DMS53 (cell line): Measurements from ENCODE around the gene NCEH1.
"Not testable (repeated sequence)": the region's sequence is repeated elsewhere in the genome, so short reads cannot be mapped to it uniquely, and the experiment has no call there.

Experiments used
- DNase-seq: peaks from one replicate; lab custom pipeline; 2025; lab: John Stamatoyannopoulos, UW

Gene NCEH1

DNA sequence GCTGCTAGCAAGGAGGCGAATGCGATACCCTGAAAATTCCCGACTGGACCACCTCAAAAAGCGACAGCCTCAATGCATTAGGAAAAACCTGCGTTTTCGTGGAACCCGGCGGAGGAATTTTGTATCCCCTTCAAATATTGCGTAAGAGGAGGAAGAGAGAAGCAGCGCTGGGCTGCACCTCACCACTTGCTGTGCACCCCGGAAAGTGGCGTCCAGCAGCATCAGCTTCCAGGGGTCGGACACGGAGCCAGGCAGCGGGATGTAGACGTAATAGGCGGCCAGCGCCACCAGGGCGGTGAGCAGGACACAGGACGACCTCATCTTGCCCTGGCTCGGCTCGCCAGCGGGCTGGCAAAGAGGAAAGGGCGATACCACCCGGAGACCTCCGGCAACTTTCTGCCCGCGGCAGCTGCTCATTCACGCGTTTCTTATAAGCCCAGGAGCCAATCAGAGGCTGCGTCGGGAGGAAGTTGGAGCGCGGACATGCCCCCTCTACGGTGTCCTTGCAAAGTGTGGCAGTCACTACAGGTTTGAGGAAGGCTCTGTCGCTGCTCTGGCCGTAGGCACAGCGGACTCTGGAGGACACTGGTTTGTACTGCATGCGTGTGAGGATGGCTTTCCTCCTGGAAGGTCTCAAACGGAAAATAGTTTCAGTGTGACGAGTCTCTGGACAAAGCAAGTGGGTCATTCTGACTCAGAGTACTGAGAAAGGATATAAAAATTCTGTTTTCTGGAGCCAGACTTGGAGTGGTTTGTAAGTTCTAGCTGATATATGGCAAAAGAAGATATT, at the start of gene NCEH1:
Gene NCEH1, minus strand, starts transcription at position 404 of the 790 bp plus-strand sequence. Its CDS starts 83 bp downstream, at position 321.
- DNase-seq, result peak; percentile 95

GRCh38 chr3:172760416-172760815, 49.5 kb upstream of the NCEH1 start:
- DNase-seq, result not testable (repeated sequence)

DNA sequence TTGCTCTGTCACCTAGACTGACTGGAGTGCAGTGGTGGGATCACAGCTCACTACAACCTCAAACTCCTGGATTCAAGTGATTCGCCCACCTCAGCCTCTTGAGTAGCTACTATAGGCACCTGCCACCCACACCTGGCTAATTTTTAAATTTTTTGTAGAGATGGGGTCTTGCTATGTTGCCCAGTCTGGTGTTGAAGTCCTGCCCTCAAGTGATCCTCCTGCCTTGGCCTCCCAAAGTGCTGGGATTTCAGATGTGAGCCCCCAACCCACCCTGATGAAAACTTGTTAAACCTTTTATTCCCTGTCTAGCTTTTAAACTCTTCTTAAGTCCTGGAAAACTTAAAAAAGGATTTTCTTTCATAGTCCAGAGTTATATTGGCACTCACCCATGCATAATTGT, 42.3 kb upstream of the NCEH1 start:
- no peak for DNase-seq

GRCh38 chr3:172752651-172753050, 41.8 kb upstream of the NCEH1 start:
- DNase-seq, result no peak

DNA sequence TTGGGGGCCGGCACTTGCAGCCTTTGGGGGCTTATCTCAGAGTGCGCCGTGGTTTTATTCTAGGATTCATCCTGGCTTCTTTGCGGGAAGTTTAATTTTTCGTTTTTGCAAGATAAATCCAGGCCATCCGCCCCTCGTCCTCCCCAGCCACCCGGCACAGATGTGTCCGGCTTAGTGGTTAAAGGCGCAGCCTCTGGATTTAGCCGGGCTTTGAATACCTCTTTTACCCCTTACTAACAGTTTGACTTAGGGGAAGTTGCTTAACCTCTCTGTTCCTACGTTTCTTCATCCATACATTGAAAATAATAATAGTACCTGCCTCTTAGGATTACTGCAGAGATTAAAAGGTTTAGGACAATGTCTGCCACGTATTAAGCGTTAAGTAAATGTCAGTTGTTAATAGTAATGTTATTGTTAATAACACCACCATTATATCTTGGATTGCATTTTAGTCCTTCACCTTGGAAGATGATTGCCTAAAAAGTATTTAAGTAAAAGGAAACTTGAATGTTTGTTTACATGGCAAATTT, 40.4 kb upstream of the NCEH1 start:
- DNase-seq, result peak; percentile 30

DNA sequence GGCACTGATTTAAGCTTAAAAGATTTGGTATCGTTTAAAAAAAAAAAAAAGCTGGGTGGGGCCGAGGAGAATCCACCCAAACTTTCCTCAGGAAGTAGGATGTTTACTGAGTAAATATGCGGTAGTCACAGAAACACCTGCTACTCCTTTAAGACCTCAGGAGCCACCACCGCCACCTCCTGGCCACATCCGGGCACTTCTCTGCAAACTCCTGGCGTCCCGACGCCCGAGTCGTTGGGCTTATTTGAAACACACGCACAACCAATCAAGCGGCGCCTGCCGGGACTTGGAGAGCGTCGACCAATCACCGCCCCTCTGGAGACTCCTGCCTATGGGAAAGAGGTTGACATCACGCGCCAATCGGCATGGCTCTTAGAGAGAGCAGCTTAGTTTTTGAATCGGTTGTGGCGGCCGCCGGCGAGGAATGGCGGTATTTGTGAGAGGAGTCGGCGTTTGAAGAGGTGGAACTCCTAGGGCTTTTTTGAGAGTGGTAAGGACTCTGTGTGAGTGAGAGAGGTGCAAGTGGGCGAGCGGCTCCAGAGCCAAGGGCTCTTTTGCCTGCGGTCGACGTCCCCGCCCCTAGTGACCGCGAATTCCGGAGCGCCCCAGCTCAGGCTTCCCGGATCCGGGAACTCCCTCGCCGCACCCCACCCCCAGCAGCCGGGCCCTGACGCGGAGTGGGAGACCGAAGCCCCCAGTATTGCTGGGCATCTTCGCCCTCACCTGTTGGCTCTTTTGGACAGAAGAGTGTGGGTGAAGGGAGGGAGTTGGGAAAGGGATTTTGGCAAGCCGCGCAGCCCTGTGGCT, 39.7 kb upstream of the NCEH1 start, which contains the start of gene ECT2:
Gene ECT2, plus strand, starts transcription at position 359 of the 807 bp plus-strand sequence. CDS start 3,805 bp downstream, outside the sequence.
- DNase-seq, result peak; percentile 99

GRCh38 chr3:172750069-172750367, 39.2 kb upstream of the NCEH1 start:
- DNase-seq, result peak; percentile 76

- peak; percentile 89 for DNase-seq
These were observed 38.5 kb upstream of the NCEH1 start for GRCh38 chr3:172749230-172749965.

- no peak for DNase-seq
These were observed 35.6 kb upstream of the NCEH1 start for GRCh38 chr3:172746475-172746874.

- DNase-seq, result peak; percentile 12
These were observed 28.6 kb upstream of the NCEH1 start for GRCh38 chr3:172739462-172739861.

- no peak for DNase-seq
These were observed 24.1 kb upstream of the NCEH1 start for GRCh38 chr3:172735014-172735413.

GRCh38 chr3:172726380-172726779, 15.5 kb upstream of the NCEH1 start:
- DNase-seq, result no peak

DNA sequence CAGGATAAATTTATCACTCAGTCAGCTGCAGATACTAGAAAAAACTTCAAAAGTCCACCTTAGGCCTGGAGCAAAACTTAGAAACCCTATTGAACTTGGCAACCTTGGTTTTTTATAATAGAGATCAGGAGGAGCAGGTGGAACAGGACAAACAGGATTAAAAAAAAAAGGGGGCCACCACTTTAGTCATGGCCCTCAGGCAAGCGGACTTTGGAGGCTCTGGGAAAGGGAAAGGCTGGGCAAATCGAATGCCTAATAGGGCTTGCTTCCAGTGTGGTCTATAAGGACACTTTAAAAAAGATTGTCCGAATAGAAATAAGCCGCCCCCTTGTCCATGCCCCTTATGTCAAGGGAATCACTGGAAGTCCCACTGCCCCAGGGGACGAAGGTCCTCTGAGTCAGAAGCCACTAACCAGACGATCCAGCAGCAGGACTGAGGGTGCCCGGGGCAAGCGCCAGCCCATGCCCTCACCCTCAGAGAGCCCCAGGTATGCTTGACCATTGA, 11.7 kb upstream of the NCEH1 start:
- DNase-seq, result not testable (repeated sequence)

GRCh38 chr3:172717493-172718088, 6.7 kb upstream of the NCEH1 start:
- DNase-seq, result peak; percentile 9

DNA sequence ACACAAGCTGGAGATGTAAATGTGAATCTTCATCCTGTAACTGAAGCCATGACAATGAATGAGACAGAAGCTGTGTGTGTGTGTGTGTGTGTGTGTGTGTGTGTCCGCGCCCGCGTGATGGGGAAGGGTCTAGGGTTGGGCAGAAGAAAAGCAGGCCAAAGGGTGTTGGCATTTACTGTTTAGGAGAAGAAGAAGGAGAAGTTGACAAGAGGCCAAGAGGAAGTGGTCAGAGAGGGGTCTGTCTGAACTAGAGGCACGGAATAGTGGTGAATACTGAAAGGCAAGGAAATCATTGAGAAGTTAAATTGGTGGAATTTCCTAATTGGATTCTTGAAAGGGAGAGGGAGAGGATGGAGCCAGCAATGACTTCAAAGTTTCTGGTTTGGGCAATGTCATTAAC, 5.6 kb upstream of the NCEH1 start:
- DNase-seq, result no peak

DNA sequence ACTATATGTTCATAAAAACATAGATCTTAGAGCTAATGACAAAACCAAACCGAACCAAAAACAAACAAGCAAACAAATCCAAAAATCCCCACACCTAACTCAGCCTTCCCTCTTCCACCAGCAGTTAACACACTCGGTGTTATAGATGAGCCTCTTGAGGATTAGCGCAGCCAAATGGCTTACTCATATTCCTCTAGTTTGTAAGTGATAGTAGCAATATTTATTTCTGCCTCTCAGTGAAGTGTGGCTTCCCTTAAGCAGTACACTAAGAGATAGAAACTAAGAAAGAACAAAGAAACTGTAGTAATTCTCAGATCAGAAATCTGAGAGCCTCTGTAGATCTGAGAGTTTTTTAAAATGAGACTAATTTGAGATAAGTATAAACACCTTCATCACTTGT, 2.4 kb upstream of the NCEH1 start:
- DNase-seq, result no peak

DNA sequence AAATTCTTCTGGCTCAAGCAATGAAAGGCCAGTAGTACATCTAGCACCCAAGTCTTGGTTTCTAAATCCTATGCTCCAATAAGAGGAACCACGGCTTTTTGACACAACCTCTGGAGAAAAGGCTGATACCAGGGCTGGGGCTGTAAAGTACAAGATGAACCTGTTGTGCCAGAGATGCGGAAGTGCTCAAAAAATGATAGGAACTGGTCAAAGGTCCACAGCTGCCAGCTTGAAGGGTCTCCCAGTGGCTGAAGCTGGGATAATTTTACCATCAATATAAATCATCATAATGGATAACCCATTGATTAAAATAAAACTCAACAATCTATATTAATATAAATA, 558 bp upstream of the NCEH1 start:
- DNase-seq, result peak; percentile 76

DNA sequence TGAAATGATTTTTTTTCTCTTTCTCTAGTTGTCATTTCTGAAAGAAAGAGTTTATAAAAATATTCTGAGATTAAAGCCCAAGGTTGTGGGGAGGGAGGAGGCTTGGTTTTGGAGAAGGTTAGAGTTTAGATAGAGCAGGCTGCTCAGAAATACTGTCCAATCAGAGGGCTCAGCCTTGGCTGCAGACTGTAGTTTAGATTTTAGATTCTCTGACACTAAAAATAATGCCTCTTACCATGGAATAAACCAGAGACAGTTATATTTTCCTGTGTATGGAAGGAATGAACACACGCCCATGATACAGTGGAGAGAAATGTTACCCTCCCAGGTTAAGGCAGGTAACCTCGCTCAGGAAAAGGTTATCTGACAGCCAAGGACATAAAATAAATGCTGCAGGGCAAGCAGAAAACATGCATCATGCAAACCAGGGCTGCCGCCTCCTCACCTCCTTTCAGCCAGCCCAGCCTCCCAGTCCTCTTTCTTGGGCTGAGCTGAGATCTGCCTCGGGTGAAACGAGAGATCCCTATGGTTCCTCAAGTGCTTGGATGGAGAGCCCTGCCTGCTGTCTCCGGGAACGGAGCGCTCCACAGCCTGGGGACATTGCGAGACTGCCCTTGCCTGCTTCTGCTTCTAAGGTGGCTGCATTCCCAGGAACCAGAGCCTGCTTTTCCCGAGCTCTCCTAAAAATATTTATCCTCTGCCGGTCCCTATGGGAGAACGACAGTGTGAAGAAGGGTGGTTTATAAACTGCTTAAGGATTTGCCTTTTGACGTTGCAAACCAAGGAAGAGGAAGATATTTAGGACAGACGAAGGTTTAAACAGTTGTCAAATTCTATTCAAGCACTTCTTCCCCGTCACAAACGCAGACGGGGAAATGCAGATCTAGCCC, 848 bp downstream of the NCEH1 start:
- peak; percentile 37 for DNase-seq

DNA sequence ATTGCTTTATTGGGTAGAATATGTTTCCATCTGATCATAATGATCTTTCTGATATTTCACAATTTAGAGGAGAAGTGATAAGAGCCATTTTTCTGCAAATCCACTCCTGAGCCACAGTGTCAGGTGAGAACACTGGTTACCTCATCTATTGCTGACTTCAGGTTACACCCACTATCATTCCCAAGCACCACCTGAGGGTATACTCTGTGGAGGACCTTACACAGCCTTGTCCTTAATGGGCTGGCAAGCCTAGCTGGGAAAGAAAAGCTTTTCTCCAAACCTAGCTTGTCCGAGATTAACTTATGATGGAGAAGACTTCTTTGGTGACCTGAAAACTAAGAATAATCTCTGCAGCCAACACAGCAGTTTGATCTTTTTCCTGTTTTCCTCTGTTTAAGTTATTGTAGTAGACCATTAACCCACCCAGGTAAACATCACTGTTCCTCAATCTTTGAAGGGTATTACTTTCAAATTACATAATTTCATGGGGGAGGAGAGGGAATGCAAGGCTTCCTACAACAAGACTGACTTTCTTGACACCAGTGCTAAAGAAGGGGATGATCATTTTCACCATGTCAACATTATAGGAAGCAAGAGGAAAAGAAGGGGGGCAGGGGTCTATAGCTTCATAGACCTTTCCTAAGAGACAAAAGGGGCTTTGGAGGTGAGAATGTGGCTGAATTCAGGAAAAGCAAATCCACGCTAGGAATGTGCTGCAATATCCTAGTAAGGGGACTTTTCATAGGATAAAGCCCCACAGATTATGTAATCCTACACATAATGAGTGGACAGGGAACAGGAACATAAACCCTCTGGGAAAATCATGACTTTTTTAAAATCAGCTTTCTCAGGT, 1.7 kb downstream of the NCEH1 start:
- no peak for DNase-seq

DNA sequence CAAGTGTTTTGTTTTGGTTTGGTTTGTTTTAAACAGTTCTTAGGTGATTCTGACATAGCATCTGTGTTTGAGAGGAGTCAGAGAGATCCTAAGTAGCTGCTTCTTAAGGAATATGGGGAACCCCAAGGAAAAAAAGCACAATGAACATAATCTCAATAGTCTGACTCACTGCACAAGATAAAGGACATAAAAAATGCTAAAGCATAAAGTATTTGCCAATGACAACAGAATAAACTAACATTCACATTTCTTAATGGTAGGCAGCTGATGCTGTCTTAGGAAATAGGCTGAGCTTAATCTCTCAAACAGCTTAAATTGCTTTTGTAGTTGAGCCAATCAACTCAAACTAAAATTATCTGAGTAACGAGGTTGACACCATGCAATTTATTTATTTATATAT, 2.9 kb downstream of the NCEH1 start:
- DNase-seq, result no peak
